OCI-LY7 (cell line): Measurements from ENCODE around the gene IL32. TPM values are rescaled to one million over a fixed set of nuclear protein-coding genes. Genes with fewer than 3 reads are reported as not detected.

Source experiments
- BruUV-seq: library from RNA; stranded (reverse); fragments of 400-500 nt; replicated peaks from 2 replicates; lab custom pipeline; 2021; lab: Mats Ljungman, UMichigan
- CTCF ChIA-PET: fragments of 300-600 bp; sonication (Branson Sonifier 250); formaldehyde crosslinking; loops from one replicate; lab custom pipeline; 2022; ENCODE audit warnings: antibody characterized with exemption; ENCODE audit not compliant: unreplicated experiment; lab: Charles Lee
- POLR2A ChIA-PET: fragments of 300-600 bp; sonication (Branson Sonifier 250); formaldehyde crosslinking; loops from one replicate; lab custom pipeline; 2022; ENCODE audit warnings: antibody characterized with exemption; lab: Charles Lee
- DNase-seq: peaks from one replicate; pipeline ENCODE4 v3.0.0-alpha.2; 2015; ENCODE audit warnings: low spot score
- H2AFZ ChIP-seq: fragments of 200-600 bp; sonication (generic), shearing (Covaris generic); 2 replicates; pipeline ENCODE4 v1.6.1; 2014; ENCODE audit warnings: mild to moderate bottlenecking, antibody characterized with exemption, low read length, moderate library complexity
- H3K27ac ChIP-seq: fragments of 200-600 bp; sonication (generic); 2 replicates; pipeline ENCODE4 v1.5.1; 2014; ENCODE audit warnings: mixed run types, low read depth, mild to moderate bottlenecking, moderate library complexity, low read length, inconsistent platforms; ENCODE audit not compliant: poor library complexity, severe bottlenecking
- H3K36me3 ChIP-seq: fragments of 200-600 bp; sonication (generic); 2 replicates; pipeline ENCODE4 v1.6.1; 2014; ENCODE audit warnings: mild to moderate bottlenecking, antibody characterized with exemption, low read length, moderate library complexity, mixed read lengths; ENCODE audit not compliant: insufficient read depth
- H3K4me1 ChIP-seq: fragments of 200-600 bp; sonication (generic); 2 replicates; pipeline ENCODE4 v1.5.1; 2014; ENCODE audit warnings: mild to moderate bottlenecking, low read length; ENCODE audit not compliant: insufficient read depth, poor library complexity, severe bottlenecking
- H3K4me2 ChIP-seq: fragments of 200-600 bp; sonication (generic); 2 replicates; pipeline ENCODE4 v1.6.1; 2014; ENCODE audit warnings: mild to moderate bottlenecking, low read length
- H3K4me3 ChIP-seq: fragments of 200-600 bp; sonication (generic); 2 replicates; pipeline ENCODE4 v1.5.1; 2014; ENCODE audit warnings: mild to moderate bottlenecking, low read depth, low read length; ENCODE audit not compliant: poor library complexity, severe bottlenecking
- H3K79me2 ChIP-seq: fragments of 200-600 bp; sonication (generic); 2 replicates; pipeline ENCODE4 v1.6.1; 2016; ENCODE audit warnings: low read depth, mild to moderate bottlenecking, low read length, moderate library complexity, mixed read lengths; ENCODE audit not compliant: insufficient read depth
- H3K9me2 ChIP-seq: fragments of 200-600 bp; sonication (generic); 2 replicates; pipeline ENCODE4 v1.6.1; 2016; ENCODE audit warnings: mild to moderate bottlenecking, low read length, mixed read lengths; ENCODE audit not compliant: insufficient read depth
- H3K9me3 ChIP-seq: fragments of 200-600 bp; sonication (generic); 2 replicates; pipeline ENCODE4 v1.6.1; 2014; ENCODE audit warnings: mild to moderate bottlenecking, mixed run types, low read length, mixed read lengths
- H4K20me1 ChIP-seq: fragments of 200-600 bp; sonication (generic); 2 replicates; pipeline ENCODE4 v1.6.1; 2014; ENCODE audit warnings: mild to moderate bottlenecking, antibody characterized with exemption, low read length, moderate library complexity, mixed read lengths; ENCODE audit not compliant: insufficient read depth
- EZH2phosphoT487 ChIP-seq: fragments of 200-600 bp; sonication (generic); IDR thresholded peaks from 2 replicates; pipeline ENCODE4 v1.6.1; 2018; ENCODE audit warnings: low read depth, borderline replicate concordance, mild to moderate bottlenecking, mixed run types, antibody characterized with exemption, low read length, moderate library complexity, mixed read lengths
- intact Hi-C: fragments of 100-400 bp; cut with micrococcal nuclease; formaldehyde crosslinking; loops from one replicate; pipeline ENCODE4 v1.10.0; 2022; ENCODE audit not compliant: unreplicated experiment
- total RNA-seq, 2 experiments: library from RNA; depleted of rRNA in 1 of 2; stranded (reverse); fragments of >200 nt in 1 of 2; shearing (Covaris generic) in 1 of 2; gene quantifications; 2 replicates each; pipeline ENCODE4 v1.2.3, GENCODE V29; 2014 to 2022
- TF ChIP-seq, protein P1 (sequence below): fragments of 200-600 bp; sonication (generic); conservative IDR thresholded peaks from 2 replicates; pipeline ENCODE4 v1.5.1; 2014; ENCODE audit warnings: mild to moderate bottlenecking, antibody characterized with exemption, low read length, moderate library complexity, mixed read lengths

Gene IL32
- total RNA-seq, 2 experiments from 2014 or later: not detected

DNA sequence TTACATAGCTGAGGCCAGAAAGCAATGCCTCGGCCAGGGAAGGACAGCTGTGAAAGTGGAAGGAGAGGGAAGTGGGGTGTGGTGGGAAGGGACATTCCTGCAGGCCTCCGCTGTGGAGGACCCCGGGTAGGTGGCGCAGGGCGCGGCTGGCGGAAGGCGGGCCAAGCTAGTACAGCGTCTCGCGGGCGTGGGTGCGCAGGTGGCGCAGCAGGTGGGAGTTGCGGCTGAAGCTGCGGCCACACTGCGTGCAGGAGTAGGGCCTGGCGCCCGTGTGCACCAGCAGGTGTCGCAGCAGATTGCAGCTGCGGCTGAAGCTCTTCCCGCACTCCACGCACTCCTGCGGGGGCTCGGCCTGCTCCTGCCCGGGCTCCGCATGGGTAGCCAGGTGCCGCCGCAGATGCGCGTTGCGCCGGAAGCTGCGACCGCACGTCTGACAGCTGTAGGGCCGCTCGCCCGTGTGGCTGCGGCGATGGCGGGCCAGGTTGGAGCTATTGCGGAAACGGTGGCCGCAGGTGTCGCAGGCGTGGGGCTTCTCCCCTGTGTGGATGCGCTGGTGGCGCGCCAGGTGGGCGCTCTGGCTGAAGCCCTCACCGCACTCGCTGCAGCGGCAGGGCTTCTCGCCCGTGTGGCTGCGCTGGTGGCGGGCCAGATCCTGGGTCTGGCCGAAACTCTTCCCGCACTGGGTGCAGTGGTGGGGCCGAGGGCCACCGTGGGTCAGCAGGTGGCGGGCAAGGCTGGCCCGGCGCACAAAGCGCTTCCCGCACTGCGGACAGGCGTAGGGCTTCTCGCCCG lies 23.7 kb downstream of the IL32 start:
- no peaks in the 10 kb centered on the region for H3K79me2 ChIP-seq
- H3K4me3 ChIP-seq: no peak overlapping the region
- H4K20me1 ChIP-seq: no peaks in the 10 kb centered on the region
- intact Hi-C loops: no loop called here
- no TSS peak for BruUV-seq
- no peak for DNase-seq
- CTCF ChIA-PET: no interaction called here
- H3K4me2 ChIP-seq: no peak overlapping the region
- H2AFZ ChIP-seq: no peak overlapping the region
- no peaks in the 10 kb centered on the region for H3K9me3 ChIP-seq
- no peak for TF ChIP-seq EZH2phosphoT487
- TF ChIP-seq, protein P1, sequence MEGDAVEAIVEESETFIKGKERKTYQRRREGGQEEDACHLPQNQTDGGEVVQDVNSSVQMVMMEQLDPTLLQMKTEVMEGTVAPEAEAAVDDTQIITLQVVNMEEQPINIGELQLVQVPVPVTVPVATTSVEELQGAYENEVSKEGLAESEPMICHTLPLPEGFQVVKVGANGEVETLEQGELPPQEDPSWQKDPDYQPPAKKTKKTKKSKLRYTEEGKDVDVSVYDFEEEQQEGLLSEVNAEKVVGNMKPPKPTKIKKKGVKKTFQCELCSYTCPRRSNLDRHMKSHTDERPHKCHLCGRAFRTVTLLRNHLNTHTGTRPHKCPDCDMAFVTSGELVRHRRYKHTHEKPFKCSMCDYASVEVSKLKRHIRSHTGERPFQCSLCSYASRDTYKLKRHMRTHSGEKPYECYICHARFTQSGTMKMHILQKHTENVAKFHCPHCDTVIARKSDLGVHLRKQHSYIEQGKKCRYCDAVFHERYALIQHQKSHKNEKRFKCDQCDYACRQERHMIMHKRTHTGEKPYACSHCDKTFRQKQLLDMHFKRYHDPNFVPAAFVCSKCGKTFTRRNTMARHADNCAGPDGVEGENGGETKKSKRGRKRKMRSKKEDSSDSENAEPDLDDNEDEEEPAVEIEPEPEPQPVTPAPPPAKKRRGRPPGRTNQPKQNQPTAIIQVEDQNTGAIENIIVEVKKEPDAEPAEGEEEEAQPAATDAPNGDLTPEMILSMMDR: no peak
- H3K36me3 ChIP-seq: no peaks in the 10 kb centered on the region
- H3K4me1 ChIP-seq: peaks cover 15% of the 10 kb centered on the region
- no peaks in the 10 kb centered on the region for H3K9me2 ChIP-seq
- POLR2A ChIA-PET: interaction anchor here (0.5 kb wide), 1 partner anchor 18 kb away, joined by 3 read pairs; no protein-coding TSS in a partner anchor
- no peak overlapping the region for H3K27ac ChIP-seq

DNA sequence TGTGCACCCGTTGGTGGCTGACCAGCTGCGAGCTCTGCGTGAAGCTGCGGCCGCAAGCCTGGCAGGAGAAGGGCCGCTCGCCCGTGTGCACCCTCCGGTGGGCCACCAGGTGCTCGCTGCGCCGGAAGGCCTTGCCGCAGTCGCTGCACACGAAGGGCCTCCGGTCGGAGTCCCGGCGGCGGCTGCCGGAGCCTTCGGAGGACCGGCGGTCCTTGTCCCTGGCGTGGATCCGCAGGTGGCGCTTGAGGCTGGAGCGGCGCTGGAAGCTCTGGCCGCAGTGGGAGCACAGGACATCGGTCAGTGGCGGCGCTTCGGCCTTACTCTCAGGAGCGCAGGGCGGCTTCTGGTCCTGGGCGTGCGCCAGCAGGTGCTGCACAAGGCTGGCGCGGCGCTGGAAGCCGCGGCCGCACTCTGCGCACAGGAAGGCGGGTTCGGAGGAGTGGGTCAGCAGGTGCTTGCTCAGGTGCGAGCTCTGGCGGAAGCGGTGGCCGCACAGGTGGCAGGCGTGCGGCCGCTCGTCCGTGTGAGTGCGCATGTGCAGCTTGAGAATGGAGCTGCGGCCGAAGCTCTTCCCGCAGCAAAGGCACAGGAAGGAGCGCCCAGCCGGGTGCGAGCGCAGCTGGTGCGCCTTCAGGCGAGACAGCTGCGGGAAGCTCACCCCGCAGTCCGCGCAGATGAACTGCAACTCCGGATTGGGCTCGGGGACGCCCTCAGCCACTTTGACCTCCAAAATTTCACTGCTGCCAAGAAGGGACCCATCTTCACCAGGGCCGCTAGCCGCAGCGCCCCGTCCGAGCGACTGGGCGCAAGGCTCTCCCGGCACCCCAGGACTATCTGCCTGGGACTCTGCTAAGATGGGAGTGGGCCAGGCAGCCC lies 24.5 kb downstream of the IL32 start:
- intact Hi-C loops: no loop called here
- H2AFZ ChIP-seq: no peak overlapping the region
- H3K4me1 ChIP-seq: peaks cover 15% of the 10 kb centered on the region
- no peaks in the 10 kb centered on the region for H3K9me3 ChIP-seq
- no peak for DNase-seq
- no peak overlapping the region for H3K4me3 ChIP-seq
- H4K20me1 ChIP-seq: no peaks in the 10 kb centered on the region
- H3K9me2 ChIP-seq: no peaks in the 10 kb centered on the region
- ChIA-PET POLR2A (no interaction called here), CTCF (no interaction called here)
- H3K79me2 ChIP-seq: no peaks in the 10 kb centered on the region
- H3K36me3 ChIP-seq: no peaks in the 10 kb centered on the region
- no TSS peak for BruUV-seq
- no peak for TF ChIP-seq EZH2phosphoT487
- TF ChIP-seq, protein P1: no peak
- no peak overlapping the region for H3K4me2 ChIP-seq
- no peak overlapping the region for H3K27ac ChIP-seq
